ENCODE results near the gene CRTAC1.

DNA sequence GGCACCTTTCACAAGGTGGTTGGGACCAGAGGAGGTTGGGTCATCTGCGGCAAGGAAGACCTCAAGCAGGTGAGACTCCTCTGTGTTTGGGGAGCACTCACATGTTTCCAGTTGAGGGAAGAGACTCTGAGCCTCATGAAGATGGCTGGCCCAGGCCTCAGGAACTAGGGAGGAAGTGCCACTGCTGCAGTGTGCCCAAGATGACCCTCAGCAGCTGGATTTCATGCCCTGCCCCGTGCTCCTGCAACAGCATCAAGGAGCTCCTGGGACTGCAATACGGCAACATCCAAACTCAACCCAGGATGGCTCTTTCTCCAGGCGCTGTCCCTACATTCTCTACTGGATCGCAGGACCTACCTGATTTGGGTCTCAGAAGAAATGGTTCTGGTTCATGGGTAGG is 106.9 kb downstream of the CRTAC1 start:
- TF ChIP-seq, protein P1, sequence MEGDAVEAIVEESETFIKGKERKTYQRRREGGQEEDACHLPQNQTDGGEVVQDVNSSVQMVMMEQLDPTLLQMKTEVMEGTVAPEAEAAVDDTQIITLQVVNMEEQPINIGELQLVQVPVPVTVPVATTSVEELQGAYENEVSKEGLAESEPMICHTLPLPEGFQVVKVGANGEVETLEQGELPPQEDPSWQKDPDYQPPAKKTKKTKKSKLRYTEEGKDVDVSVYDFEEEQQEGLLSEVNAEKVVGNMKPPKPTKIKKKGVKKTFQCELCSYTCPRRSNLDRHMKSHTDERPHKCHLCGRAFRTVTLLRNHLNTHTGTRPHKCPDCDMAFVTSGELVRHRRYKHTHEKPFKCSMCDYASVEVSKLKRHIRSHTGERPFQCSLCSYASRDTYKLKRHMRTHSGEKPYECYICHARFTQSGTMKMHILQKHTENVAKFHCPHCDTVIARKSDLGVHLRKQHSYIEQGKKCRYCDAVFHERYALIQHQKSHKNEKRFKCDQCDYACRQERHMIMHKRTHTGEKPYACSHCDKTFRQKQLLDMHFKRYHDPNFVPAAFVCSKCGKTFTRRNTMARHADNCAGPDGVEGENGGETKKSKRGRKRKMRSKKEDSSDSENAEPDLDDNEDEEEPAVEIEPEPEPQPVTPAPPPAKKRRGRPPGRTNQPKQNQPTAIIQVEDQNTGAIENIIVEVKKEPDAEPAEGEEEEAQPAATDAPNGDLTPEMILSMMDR (IDR thresholded peaks at IDR 0.05) = no peak
- TF ChIP-seq POLR2A (IDR thresholded peaks at IDR 0.05) = no peak

All from lower leg skin (tissue), 3 donors.